Measurements from ENCODE around the gene AFF3.

DNA sequence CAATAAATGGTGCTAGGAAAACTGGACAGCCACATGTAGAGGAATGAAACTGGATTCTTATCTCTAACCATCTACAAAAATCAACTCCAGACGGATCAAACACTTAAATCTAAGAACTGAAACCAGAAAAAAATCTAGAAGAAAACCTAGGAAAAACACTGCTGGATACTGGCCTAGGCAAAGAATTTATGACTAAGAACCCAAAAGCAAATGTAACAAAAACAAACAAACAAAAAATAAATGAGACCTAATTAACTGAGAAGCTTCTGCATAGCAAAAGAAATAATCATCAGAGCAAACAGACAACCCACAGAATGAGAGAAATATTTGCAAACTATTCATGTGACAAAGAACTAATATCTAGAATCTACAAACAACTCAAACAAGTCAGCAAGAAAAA, 338.5 kb downstream of the AFF3 start:
- TF ChIP-seq, protein P1, sequence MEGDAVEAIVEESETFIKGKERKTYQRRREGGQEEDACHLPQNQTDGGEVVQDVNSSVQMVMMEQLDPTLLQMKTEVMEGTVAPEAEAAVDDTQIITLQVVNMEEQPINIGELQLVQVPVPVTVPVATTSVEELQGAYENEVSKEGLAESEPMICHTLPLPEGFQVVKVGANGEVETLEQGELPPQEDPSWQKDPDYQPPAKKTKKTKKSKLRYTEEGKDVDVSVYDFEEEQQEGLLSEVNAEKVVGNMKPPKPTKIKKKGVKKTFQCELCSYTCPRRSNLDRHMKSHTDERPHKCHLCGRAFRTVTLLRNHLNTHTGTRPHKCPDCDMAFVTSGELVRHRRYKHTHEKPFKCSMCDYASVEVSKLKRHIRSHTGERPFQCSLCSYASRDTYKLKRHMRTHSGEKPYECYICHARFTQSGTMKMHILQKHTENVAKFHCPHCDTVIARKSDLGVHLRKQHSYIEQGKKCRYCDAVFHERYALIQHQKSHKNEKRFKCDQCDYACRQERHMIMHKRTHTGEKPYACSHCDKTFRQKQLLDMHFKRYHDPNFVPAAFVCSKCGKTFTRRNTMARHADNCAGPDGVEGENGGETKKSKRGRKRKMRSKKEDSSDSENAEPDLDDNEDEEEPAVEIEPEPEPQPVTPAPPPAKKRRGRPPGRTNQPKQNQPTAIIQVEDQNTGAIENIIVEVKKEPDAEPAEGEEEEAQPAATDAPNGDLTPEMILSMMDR (IDR thresholded peaks at IDR 0.05) = no peak
- TF ChIP-seq POLR2A (IDR thresholded peaks at IDR 0.05) (no peak), POLR2AphosphoS5 (IDR thresholded peaks at IDR 0.05) (no peak), EP300 (IDR thresholded peaks at IDR 0.05) (no peak)
